ENCODE measurements around the gene LRP1-AS. TPM values are rescaled to one million over a fixed set of nuclear protein-coding genes. Genes with fewer than 3 reads are reported as not detected.

Gene LRP1-AS
- total RNA-seq, 1 experiment from 2014 or later, result not detected

DNA sequence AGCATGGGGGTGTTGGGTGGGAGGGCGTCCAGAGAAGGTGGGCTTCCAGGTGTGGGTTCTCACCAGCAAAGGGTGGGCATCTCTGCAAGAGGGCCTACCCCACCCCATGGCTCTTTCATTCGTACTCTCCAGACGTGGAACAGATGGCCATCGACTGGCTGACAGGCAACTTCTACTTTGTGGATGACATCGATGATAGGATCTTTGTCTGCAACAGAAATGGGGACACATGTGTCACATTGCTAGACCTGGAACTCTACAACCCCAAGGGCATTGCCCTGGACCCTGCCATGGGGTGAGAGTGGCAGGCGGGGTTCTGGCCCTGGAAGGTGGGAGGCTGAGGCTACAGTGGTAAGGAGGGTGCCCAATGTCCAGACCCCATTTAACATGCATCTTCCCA lies 6.7 kb upstream of the LRP1-AS start:
- H3K36me3 Mint-ChIP-seq (ENCODE audit: insufficient read depth, unreplicated experiment), result no peaks in the 10 kb centered on the region
- H3K27me3 Mint-ChIP-seq (ENCODE audit: unreplicated experiment), result peaks cover 14% of the 10 kb centered on the region
- no peak overlapping the region for H3K27ac Mint-ChIP-seq (ENCODE audit: unreplicated experiment)
- no peak overlapping the region for H3K4me3 Mint-ChIP-seq (ENCODE audit: low read depth, unreplicated experiment)
- CTCF ChIA-PET, result interaction anchor here (0.6 to 0.8 kb wide), 2 partner anchors 26 to 329 kb away, joined by 3 to 5 read pairs; partner anchors contain the start of gene LRP1
- H3K4me1 Mint-ChIP-seq (ENCODE audit: low read depth, unreplicated experiment), result peaks cover 7% of the 10 kb centered on the region
- intact Hi-C loops (cut with micrococcal nuclease; ENCODE audit: unreplicated experiment), result no loop called here
- no peak for DNase-seq
- TF ChIP-seq, protein P1, sequence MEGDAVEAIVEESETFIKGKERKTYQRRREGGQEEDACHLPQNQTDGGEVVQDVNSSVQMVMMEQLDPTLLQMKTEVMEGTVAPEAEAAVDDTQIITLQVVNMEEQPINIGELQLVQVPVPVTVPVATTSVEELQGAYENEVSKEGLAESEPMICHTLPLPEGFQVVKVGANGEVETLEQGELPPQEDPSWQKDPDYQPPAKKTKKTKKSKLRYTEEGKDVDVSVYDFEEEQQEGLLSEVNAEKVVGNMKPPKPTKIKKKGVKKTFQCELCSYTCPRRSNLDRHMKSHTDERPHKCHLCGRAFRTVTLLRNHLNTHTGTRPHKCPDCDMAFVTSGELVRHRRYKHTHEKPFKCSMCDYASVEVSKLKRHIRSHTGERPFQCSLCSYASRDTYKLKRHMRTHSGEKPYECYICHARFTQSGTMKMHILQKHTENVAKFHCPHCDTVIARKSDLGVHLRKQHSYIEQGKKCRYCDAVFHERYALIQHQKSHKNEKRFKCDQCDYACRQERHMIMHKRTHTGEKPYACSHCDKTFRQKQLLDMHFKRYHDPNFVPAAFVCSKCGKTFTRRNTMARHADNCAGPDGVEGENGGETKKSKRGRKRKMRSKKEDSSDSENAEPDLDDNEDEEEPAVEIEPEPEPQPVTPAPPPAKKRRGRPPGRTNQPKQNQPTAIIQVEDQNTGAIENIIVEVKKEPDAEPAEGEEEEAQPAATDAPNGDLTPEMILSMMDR (IDR thresholded peaks at IDR 0.05; ENCODE audit: unreplicated experiment), result no peak
- no peaks in the 10 kb centered on the region for H3K9me3 Mint-ChIP-seq (ENCODE audit: low read depth, unreplicated experiment)
- no TSS peak for BruUV-seq (replicated peaks)

DNA sequence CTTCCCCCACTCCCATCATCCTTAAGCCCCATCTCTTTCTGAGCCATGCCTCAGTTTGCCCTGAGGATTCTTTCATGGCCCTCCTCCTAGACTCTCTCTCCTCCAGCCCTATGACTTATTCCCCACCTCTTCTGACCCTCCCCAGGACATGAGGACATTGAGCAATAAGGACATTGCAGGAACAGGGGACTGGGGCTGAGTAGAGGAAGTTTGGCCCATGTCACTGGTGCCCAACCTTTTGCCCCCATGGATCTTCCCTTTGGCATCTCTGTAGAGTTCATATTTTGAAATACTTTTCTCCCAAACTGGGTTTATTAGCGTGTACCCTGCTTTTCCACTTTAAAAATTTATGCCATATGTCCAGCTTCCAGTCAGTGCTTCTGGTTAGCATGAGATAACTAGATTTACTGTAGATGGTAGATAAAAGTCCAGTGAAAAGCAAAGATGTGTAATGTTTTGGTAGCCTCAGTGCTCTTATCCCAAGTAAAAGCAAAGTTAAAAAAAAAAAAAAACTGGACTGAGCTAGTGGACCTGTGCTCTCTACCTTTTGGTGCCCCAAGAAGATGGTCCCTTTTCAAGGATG lies 6.1 kb upstream of the LRP1-AS start:
- H3K4me1 Mint-ChIP-seq (ENCODE audit: low read depth, unreplicated experiment), result peaks cover 10% of the 10 kb centered on the region
- intact Hi-C loops (cut with micrococcal nuclease; ENCODE audit: unreplicated experiment), result no loop called here
- H3K4me3 Mint-ChIP-seq (ENCODE audit: low read depth, unreplicated experiment), result no peak overlapping the region
- DNase-seq, result no peak
- H3K9me3 Mint-ChIP-seq (ENCODE audit: low read depth, unreplicated experiment), result no peaks in the 10 kb centered on the region
- peaks cover 14% of the 10 kb centered on the region for H3K27me3 Mint-ChIP-seq (ENCODE audit: unreplicated experiment)
- TF ChIP-seq, protein P1 (IDR thresholded peaks at IDR 0.05; ENCODE audit: unreplicated experiment), result no peak
- no TSS peak for BruUV-seq (replicated peaks)
- no peaks in the 10 kb centered on the region for H3K36me3 Mint-ChIP-seq (ENCODE audit: insufficient read depth, unreplicated experiment)
- CTCF ChIA-PET, result interaction anchor here (0.6 to 0.8 kb wide), 2 partner anchors 25 to 328 kb away, joined by 3 to 5 read pairs; partner anchors contain the start of gene LRP1
- no peak overlapping the region for H3K27ac Mint-ChIP-seq (ENCODE audit: unreplicated experiment)

DNA sequence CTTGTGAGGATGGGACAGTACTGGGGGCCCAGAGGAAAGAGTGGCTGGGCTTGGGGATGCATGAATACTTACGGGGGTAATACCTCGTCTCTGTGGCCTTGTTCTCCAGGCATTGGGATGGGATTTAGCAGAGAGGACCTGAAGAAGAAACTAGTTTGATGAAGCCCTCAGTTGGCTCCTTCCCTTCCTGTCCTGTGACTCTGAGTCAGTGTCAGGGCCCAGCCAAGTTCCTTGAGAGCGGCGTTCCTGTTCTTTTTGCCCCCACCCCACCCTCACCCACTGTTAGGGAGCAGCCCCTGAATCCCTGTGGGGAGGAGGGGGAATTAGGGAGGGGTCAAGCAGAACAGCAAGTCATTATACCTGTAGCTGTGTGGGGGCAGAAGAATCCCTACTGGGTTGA lies 5.2 kb upstream of the LRP1-AS start:
- Mint-ChIP-seq H3K27ac (ENCODE audit: unreplicated experiment) (no peak overlapping the region), H3K9me3 (ENCODE audit: low read depth, unreplicated experiment) (no peaks in the 10 kb centered on the region), H3K4me1 (ENCODE audit: low read depth, unreplicated experiment) (peaks cover 12% of the 10 kb centered on the region), H3K4me3 (ENCODE audit: low read depth, unreplicated experiment) (no peak overlapping the region), H3K36me3 (ENCODE audit: insufficient read depth, unreplicated experiment) (peaks cover 1% of the 10 kb centered on the region), H3K27me3 (ENCODE audit: unreplicated experiment) (peaks cover 14% of the 10 kb centered on the region)
- BruUV-seq (replicated peaks), result no TSS peak
- CTCF ChIA-PET, result no interaction called here
- TF ChIP-seq, protein P1 (IDR thresholded peaks at IDR 0.05; ENCODE audit: unreplicated experiment), result no peak
- intact Hi-C loops (cut with micrococcal nuclease; ENCODE audit: unreplicated experiment), result no loop called here
- DNase-seq, result no peak

DNA sequence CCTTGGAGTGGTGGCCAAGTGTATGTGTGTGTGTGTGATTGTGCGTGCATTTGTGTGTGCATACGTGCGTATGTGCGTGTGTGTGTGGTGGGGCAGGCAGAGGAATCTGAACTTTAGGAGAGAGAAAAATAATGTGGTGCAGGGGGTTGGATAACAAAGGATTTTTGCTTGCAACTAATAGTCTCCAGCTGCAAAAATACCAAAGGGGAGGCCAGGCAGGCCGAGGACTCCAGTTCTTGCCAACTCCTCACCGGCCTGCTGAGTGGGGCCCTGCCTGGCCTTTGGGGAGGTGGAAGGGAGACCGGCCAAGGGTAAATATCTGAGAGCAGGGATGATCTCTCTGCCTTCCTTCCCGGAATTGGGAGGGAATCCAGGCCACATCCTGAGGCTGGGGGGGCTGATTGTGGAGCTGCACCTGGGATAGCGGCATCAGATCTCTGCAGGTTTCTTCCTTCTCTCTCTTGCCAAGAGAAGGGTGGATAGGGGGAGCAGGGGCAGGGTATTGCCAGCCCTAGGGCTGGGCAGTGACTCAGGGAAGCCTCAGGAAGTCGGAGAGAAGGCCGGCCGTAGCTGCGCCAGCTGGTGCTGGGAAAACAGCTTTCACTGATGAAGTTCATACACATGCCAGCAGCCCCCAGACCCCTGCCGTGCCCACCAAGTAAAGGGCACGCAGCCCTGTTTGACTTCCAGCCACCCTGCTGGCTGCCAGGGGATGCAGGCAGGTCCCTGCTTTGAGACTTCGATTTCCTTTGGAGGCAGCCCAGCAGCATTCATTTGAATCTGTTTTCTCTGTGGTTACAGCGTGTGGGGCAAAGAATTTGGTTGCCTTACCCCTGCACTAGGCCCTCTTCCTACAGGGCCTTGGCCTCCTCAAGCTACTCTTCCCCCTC lies 4.6 kb upstream of the LRP1-AS start:
- TF ChIP-seq, protein P1 (IDR thresholded peaks at IDR 0.05; ENCODE audit: unreplicated experiment), result no peak
- Mint-ChIP-seq H3K4me1 (ENCODE audit: low read depth, unreplicated experiment) (peaks cover 18% of the 10 kb centered on the region), H3K9me3 (ENCODE audit: low read depth, unreplicated experiment) (no peaks in the 10 kb centered on the region), H3K27ac (ENCODE audit: unreplicated experiment) (no peak overlapping the region), H3K4me3 (ENCODE audit: low read depth, unreplicated experiment) (no peak overlapping the region), H3K27me3 (ENCODE audit: unreplicated experiment) (peaks cover 14% of the 10 kb centered on the region), H3K36me3 (ENCODE audit: insufficient read depth, unreplicated experiment) (peaks cover 5% of the 10 kb centered on the region)
- DNase-seq, result no peak
- BruUV-seq (replicated peaks), result no TSS peak
- CTCF ChIA-PET, result no interaction called here
- intact Hi-C loops (cut with micrococcal nuclease; ENCODE audit: unreplicated experiment), result no loop called here

All from Calu3 (cell line).